Stimulated activated CD8-positive, alpha-beta memory T cell treated with anti-CD3 and anti-CD28 coated beads, Interleukin-12 subunit alpha, Interleukin-12 subunit beta, amount 100 ng/mL, for 4 hours (primary cell): Measurements from ENCODE around the gene SERPINB5.

Source experiments
- DNase-seq: peaks from one replicate; pipeline ENCODE4 v3.0.0-alpha.2; 2020; ENCODE audit warnings: low read depth

SERPINB5 gene

DNA sequence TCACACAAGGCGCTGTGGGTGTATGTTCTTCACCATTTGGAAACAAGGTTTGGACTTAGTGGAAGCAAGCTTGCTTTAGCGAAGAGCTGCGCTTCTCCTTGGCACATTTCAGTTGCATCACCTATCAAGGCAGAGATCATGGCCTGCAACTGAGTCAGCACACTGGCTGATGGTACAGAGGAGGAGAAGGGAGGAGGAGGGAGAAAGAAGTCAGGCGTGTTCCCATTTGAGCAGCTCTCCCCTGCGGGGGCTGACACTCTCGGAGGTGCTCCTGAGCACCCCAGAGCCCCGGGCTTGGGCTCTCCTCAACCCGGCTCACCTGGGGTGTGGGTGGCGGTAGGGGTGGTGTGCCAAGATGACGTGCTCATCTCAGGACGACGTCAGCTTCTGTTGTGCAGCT lies 6.0 kb upstream of the SERPINB5 start:
- no peak for DNase-seq

DNA sequence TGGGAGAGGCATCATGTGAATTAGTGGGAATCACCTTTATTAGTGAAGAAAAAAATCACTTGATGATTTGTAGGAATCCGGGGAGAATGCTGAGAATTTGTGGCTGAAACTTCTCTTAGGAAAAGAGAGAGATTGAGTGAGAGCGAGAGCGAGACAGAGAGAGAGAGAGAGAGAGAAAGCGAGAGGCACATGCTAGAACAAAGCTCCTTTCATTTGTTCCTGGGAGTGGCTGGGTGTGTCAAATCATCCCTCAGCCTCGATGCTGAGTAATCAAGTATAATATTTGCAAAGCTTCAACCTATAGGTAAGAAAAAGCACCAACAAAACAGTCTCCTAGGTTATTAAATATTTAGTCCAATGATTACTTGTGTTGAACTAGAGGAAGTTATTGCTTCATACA lies 4.4 kb upstream of the SERPINB5 start:
- no peak for DNase-seq

DNA sequence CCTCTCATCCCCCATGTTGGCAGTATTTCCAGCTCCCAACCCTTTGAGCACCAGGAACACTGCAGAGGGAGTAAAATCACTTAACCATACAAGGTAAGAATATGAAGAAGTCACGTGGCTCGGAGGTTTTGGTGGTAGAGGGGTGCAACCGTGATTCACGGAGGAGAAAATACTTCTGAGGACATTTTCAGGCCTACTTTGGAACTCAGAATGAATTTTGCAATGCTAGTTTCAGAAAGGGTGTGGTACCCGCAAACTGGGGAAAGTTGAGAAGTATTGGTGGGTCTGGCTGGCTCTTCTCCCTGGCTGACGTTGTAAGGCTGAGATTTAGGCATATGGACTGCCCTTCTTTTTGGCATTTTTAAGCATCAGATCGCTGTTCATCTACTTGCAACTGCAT lies 442 bp downstream of the SERPINB5 start:
- DNase-seq, result no peak

DNA sequence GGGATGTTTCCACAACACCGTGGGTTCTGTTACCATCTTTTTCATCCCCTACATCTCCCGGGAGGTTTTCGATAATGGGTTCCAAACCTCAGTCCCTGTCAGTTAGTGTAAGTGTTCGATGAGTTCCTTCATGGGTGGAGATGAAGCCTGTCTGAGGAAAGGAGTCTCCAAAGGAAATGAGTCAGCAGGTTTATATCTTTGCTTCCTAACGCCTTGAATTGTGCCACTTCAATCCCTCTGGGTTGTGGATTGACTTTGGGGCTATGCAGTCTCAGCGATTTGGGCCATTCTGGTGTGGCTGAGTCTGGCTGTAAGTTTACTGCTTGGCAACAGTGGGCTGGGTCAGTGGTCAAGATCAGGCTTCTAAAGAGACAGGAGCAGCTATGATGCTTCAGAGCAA lies 1.2 kb downstream of the SERPINB5 start:
- no peak for DNase-seq

DNA sequence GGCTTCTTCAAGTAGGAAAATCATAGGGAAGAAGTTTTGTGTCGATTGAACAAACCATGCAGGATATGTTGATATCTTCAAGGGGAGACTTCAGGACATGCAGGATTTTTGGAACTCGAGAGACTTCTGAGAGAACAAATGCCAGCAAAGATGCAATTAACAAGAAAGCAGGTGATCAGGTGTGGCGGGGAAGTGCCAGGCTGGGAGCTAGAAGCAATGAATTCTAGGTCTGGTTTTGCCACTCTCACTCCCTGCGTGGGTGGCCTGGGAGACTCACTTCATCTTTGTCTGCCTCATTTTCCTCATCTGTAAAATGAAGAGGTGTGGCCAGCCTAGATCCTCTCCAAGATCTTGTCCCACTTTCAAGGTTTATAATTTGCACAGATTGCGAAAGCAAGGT lies 3.1 kb downstream of the SERPINB5 start:
- DNase-seq, result no peak

DNA sequence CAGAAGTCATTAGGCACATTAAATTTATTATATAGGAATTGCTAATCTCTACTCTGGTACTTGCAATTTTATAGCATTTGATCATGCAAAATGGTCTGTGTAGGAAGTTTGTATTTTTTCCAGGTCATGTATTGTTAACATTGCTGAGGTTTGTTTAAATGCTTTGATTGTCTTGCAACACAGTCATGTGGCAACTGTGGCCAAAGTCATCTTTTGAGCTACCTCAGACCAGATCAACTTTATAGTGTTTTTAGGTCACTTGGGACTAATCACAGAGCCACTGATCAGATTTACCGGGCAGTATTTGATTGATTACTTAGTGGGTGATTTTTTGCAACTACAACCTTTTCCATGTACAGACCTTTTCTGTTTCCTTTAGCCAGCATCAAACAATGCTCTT lies 3.7 kb downstream of the SERPINB5 start:
- no peak for DNase-seq

DNA sequence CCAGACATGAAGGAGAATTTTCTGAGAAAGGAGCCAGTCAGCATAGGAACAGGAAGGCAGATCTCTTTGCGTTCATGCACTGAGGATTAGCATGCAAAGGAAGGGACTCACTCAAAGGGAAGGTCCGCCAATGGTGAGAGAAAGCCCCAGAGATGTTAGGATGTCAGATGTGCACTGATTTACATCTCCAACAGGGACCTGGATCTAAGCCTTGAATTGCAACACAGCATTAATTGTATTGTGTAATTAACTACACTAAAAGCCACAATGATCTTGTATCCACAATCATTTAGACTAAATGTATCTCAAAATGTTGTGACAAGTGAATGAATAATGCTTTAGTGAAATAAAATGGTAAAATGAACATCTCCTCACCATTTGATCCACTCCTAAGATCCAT lies 4.2 kb downstream of the SERPINB5 start:
- no peak for DNase-seq

DNA sequence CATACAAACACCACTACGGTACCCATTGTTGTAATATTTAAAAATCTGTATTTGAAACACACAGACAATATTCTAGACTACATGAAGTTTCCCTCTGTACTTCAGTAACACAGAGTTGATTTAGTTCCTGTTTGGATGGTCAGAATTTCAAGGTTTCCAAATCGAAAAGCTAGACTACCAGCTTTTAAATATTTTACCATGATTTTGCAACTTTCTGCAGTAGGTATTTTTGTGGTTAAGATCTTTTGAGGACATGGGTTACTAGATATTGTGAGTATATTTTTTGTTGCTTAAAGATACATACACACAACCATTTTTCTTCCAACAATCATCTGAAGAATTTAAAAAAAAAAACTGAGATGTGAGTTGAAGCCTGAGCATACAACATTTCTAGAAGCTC lies 10.9 kb downstream of the SERPINB5 start:
- no peak for DNase-seq

DNA sequence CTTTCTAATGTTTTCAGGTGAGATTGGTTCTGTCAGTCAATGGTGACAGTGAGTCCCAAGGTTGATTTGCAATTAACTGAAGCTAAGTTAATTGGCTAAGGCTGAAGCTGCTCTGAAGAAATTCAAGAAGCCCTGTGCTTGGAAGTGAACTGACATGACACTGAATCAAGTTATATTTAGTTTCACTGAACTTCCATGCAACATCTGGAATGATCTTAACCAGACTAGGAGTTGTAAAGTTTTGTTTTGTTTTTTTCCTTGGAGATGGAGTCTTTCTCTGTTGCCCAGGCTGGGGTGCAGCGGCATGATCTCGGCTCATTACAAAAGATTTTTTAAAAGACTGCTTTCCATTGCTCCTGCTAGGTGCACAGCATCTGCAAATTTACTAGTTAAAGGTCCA lies 11.4 kb downstream of the SERPINB5 start:
- DNase-seq, result no peak

DNA sequence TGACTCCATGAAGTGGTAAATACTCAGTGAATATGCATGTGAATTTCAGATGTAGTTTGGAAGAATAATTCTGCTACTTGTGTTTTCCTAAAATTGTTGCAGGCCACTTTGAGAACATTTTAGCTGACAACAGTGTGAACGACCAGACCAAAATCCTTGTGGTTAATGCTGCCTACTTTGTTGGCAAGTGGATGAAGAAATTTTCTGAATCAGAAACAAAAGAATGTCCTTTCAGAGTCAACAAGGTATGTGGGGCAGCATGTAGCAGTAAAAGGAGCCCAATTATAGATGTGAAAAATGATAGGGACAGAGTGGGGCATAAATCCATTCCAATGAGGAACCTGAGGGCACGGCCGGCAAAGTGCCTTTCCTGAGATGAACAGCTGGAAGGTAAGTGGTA lies 16.1 kb downstream of the SERPINB5 start:
- no peak for DNase-seq

DNA sequence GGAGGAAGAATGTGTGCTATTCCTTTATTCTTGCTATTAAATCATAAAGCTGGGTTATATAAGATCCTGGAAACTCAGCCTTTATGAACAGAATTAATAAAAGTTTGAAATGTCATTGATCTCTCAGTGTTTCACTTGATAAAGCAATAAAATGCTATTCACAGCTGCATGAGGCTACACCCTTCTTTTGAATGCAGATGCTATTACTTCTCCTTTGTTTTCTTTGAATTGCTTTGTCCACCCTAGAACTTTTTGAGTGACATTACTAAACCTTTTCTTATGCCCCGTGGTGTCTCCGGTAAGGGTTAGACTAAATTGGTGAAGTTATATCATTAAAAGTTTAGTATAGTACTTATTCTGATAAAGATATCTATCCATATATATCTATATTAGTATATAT lies 18.9 kb downstream of the SERPINB5 start:
- DNase-seq, result no peak

DNA sequence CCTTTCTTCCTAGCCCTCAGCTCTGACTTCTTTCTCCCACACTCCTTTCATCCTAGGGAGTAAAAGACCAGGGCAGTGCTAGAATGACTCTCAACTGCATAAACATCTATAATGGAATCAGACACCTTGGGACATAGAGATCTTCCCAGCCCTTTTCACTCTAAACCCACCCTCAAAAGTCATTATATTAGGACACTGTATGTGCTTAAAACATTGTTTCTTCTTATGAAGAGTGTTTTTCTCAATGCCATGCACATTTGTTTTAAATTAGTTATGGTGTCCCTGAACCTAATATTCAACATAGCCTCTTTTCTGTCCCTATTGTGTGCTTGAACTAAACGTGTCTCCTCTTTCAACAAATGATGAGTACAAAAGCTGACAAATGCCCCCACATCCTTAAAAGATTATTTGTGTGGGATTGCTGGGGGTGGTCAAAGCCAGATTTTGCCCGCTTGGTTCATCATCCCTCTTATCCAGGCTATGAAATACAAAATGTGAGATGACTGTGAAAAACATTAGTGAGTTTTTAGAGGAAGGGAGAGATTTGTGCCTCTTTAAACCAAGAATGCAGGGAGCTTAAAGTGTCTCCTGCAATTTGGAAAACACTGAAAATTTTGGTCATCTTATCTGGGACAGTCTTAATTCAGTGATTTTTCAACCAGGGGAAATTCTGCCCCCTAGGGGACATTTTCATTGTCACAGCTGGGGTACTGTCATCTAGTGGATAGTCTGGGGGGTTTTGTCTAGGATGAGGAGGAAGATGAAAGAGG lies 29.0 kb downstream of the SERPINB5 start:
- no peak for DNase-seq

DNA sequence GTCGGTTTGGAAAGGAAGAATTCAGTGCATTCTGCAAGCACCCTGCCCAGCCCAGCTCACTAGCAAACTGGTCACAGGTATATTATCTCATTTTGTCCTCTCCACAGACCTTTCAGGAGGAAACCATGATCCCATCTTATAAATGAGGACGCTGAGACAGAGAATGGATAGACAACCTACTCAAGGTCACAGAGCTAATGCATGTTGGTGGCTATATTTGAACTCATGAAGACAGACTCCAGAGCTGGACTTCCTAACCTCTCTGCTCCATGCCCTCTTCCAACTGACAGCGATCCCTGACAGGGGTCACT lies 29.5 kb downstream of the SERPINB5 start:
- DNase-seq, result no peak

DNA sequence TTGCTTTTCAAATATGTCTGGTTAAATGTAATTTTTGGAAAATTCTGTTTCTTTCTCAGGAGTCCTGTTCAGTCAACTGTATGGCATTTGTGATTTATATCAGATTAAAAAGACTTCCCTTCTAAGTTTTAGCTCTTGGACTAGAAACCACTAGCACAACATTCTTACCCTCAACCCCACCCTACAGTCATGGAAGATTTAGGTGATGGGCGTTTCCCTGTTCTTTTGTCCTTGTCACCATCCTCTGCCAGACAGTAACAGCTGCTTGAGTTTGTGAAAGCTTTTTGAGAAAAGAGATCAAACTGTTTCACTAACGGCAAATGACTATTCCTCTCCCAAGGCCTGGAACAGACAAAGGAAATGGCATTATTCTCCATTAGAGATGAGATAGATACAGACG lies 31.8 kb downstream of the SERPINB5 start:
- DNase-seq, result no peak

DNA sequence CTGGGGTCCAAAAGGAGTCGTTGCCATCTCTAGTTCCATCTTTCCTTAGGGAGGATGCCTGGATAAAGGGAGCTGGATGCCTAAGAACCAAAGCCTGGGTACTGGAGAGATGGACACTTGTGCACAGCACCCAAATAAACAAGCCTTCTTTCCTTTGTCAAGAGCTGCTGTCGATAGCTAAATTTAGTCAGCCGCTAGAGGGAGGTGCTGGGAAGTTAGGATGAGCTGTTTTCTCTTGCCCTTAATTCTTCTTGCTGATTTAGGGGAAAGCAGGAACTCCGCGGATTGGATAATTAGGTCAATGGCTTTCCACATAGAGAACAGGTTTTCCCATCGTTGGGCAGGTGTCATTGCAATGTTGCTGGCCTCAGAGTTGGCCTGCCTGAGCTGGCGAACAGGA lies 34.5 kb downstream of the SERPINB5 start:
- DNase-seq, result no peak

DNA sequence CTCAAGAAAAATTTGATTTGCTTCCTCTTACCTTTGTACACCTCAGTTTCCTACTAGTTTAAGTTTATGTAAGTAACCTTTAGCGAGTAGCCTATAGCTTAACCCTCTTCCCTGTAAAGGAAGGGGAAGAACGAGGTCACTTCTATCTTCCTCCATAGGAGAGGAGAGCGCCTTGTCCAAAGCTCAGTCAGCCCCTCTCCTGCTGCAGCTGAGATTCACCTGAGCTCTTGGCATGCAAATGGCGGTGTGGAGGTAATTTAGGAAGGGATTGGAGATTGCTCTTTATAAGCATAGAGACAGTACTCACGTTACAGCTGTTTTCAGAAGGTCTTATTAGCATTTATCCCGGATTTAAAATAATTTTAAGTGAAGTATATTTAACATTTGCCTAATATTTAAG lies 37.6 kb downstream of the SERPINB5 start:
- no peak for DNase-seq

DNA sequence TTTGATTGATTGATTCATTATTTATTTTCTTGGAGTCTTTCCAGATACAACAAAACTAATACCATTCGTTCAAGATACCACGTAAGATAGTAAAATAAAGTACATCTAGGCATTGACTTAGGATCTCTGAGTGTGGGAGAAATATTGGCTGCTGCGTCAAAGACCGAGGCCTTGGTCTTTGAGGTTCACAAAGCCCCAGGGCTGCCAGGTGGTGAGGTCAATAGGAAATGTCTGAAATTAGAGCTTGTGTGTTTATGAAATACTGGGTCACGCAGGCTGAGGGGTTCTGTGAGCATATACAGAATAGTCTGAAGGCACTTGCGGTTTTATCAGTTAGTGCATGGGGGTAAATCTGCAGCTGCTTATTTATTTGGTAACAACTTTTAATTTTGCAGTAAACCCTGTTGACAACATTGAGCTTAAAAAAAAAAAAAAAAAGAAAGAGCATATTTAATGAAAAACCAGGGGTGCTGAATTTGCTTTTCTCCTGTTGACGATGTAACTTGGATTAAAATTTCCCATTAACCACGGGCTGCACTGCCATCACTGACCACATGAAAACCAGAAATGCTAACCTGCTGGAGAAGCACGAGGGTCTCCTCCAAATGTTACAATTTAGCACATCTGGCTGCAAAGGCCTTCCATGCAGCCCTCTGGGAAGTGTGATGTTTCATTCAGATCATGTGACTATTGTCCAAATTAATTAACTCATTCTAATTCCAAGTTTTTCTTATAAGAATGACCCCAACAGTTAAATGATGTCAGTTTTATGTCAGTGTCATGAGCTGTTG lies 38.3 kb downstream of the SERPINB5 start:
- no peak for DNase-seq

DNA sequence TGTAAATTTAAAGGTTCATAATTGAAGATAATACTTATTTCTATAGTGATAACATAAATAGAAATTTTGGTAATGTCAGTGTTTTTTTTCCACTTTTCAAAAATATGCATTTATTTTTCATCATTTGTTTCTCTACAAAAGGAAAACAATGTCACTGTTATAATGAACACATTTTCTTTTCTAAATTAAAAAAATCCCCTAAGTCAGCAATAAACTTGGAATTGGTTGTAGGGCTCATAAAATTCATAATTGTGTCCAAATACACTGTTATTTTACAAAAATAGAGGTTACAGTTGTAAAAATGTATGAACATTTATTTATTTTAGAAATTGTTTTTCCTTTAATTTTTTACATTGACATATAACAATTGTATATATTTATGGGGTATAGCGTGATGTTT lies 39.0 kb downstream of the SERPINB5 start:
- DNase-seq, result no peak

DNA sequence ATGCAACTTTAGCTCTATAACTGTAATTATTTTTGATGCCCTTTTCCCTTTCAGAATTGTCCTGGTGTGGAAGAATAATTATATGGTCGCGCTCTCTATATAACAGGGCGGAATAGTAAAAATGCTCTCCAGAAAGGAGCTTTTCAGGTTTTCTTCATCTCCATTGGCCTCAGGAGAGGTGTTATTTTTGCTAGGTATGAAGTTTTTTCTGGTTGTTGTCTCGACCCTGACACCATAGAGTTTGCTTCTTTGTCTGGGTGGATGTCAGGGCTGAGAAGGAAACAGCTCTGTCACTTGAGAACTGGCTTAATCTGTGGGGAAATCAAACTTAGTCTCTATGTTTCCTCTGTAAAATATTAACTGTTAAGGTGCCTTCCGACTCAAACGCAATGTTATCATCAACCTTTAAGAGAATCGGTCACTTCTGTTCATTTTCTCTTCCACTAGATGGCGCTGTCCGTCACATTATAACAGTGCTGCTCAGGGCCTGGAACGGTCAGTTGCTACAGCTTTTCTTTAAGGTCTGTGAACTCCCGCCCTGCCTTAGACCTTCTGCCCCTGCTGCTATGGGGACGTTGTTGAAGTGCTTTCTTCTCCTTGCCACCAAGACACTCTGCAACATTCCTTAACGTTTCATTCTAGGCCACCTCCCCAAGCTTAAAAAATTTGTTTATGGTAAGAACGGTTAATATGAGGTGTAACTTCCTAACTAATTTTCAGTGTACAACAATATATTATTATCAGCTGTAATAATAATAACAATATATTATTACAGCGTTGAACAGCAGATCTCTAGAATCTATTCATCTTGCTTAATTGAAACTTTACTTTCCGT lies 41.6 kb downstream of the SERPINB5 start:
- DNase-seq, result no peak

DNA sequence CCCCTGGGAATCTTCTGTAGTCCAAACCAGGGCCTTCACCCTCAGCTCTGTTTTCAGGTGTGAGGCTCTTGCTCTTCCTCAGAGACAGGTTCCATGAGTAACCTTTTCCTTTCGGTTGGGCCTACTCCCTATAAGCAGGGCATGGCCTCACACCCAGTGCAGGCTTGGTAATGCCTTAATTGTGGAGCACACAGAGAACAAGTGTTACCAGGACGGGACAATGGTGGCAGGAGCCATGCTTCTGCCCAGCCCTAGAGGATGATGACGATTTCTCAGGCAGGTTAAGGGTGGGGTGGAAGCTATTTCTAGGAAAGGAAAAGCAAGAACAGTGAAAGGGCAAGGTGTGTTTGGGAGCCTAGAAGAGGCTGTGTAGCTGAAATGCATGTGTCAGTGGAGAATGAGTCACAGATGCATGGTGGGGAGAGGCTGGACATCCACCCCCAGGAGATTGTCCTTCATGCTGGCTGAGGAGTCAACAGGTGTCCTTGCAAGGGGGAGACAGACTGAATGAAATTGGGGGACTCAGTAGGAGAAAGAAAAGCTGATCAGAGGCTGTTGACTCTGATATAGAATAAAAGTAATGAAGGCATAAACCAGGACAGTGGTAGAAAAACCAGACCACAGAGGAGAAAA lies 43.4 kb downstream of the SERPINB5 start:
- DNase-seq, result no peak

DNA sequence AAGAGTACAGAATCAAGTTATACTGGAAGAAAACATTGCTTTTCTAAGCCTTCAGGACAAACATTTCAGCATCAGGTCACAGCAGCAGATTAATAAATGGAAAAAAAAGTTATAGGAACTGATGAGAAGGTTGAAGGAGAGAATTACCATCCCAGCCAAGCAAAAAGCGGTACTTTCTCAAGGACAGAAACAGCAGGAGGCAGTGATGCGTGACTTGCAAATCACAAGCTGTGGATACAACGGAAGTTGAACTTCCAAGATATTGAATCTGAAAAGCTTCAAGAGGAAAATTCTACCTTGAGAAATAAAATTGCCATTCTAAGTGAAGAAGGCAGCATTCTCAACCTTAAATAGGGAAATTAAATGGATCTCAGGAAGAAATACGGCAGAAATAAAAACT lies 46.9 kb downstream of the SERPINB5 start:
- no peak for DNase-seq

DNA sequence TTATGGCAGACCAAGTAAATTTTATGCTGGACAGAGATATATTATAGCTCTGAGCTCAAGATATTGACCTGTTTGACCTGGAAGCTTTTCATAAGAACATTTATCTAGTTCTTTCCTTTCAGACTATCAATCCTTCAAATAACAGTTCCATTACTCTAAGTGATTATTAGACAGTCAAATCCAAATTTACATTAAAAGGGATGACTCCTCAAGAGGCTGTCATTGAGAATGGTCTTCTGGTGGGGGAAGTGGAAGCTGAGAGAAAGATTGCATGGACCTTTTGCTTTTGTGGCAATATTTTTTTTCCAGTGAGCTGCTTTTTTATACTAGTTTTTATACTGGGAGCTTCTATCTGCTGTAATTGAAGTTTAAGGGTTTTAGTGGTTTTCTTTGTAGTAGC lies 50.5 kb downstream of the SERPINB5 start:
- no peak for DNase-seq
